ENCODE data around the gene HDGF. TPM values are rescaled to one million over a fixed set of nuclear protein-coding genes. Genes with fewer than 3 reads are reported as not detected.
A peak's percentile ranks its signal among the peaks of the same experiment; 100 is the strongest.

The HDGF gene
- total RNA-seq, 2 donors from 2014 or later = 215 to 438 TPM

DNA sequence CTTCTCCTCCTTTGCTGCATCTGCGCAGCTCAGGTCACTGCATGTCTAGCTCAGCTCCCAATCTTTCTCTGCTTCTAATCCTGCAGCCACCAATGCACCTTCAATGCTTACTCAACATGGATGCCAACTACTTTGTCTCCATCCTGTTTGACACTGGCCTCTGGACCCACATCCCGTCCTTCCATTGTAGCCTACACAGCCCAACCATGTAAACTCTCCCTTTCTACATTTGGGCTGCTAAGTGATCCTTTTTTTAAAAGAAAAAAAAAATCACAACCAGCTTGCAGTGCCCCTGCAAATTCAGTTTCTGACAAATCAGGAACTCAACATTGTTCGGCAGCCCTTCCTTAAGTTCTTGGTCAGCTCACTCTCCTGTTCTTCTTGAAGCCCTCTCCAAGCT, 36.6 kb downstream of the HDGF start:
- no peak for DNase-seq
- Histone ChIP-seq H3K36me3 (no peaks in the 10 kb centered on the region), H3K27me3 (no peaks in the 10 kb centered on the region), H3K9me3 (no peaks in the 10 kb centered on the region), H3K4me1 (no peaks in the 10 kb centered on the region), H3K4me3 (no peak overlapping the region), H3K9ac (ENCODE audit: low read depth in 2 of 2, low read length in 2 of 2) (no peak overlapping the region), H3K27ac (no peak overlapping the region)
- intact Hi-C loops (cut with DNase I) = loop anchor here (10.0 kb wide), 1 partner anchor 160 kb away; no protein-coding TSS in a partner anchor
- TF ChIP-seq, protein P1, sequence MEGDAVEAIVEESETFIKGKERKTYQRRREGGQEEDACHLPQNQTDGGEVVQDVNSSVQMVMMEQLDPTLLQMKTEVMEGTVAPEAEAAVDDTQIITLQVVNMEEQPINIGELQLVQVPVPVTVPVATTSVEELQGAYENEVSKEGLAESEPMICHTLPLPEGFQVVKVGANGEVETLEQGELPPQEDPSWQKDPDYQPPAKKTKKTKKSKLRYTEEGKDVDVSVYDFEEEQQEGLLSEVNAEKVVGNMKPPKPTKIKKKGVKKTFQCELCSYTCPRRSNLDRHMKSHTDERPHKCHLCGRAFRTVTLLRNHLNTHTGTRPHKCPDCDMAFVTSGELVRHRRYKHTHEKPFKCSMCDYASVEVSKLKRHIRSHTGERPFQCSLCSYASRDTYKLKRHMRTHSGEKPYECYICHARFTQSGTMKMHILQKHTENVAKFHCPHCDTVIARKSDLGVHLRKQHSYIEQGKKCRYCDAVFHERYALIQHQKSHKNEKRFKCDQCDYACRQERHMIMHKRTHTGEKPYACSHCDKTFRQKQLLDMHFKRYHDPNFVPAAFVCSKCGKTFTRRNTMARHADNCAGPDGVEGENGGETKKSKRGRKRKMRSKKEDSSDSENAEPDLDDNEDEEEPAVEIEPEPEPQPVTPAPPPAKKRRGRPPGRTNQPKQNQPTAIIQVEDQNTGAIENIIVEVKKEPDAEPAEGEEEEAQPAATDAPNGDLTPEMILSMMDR (IDR thresholded peaks at IDR 0.05) = no peak

DNA sequence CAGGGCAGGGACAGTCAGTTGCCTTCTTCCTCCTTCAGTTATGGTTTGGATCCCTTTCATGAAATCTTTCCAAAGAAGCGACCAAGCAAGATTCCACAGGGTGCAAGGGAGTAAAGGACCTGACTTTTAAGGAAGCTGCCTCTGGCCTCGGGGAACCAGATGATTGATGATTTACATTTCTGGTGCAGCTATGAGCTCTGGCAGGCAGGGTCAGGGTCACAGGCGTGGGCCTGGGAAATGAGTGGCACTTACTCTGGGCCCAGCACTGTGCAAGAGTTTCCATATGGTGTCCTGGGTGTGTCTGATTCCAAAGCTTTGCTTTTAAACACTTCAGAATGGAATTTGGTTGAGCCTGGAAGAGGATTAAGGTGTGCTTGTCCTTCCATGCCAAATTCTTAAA, 38.8 kb downstream of the HDGF start:
- H3K27ac ChIP-seq = no peak overlapping the region
- TF ChIP-seq, protein P1 (IDR thresholded peaks at IDR 0.05) = no peak
- H3K27me3 ChIP-seq = no peaks in the 10 kb centered on the region
- H3K36me3 ChIP-seq = no peaks in the 10 kb centered on the region
- no peak for DNase-seq
- no peak overlapping the region for H3K9ac ChIP-seq (ENCODE audit: low read depth in 2 of 2, low read length in 2 of 2)
- H3K4me1 ChIP-seq = no peaks in the 10 kb centered on the region
- H3K4me3 ChIP-seq = no peak overlapping the region
- intact Hi-C loops (cut with DNase I) = loop anchor here (10.0 kb wide), 1 partner anchor 162 kb away; no protein-coding TSS in a partner anchor
- no peaks in the 10 kb centered on the region for H3K9me3 ChIP-seq

DNA sequence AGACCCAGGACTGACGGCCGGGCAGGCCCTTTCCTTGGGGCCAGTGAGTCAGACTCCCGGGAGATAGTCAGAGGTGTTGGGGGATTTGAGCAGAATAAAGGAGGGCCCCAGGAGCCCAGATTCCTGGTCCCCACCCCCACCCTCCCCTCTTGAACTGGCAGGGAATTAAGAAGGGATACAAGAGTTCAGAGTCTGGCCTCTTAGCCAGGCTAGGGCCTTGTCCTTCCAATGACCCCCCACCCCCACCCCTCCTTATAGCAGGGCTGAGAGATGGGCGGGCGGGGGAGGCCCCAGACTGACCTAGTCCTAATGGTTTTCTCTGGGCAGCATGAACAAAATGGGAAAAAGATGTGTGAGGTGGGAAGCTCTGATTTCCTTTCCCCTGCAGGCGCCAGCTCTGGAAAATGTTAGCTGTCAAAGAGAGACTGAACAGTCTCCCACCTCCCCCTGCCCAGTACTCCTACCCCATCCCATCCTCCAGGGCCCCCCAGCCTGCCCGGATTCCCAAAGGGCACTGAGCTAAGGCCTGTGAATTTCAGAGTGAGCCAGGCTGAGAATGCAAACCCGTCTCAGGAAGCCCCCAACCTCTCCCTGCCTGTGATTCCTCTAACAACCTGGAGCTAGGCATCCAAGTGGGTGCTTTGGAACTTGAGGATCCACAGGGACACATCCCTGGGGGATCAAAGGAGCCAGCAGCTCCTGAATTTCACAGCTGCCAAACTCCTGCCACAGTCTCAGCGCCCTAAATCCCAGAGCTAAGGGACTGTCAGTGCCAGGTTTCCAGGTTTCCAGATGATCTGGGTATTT, 40.3 kb downstream of the HDGF start:
- intact Hi-C loops (cut with DNase I) = loop anchor here (10.0 kb wide), 1 partner anchor 164 kb away; no protein-coding TSS in a partner anchor
- Histone ChIP-seq H3K9ac (ENCODE audit: low read depth in 2 of 2, low read length in 2 of 2) (no peak overlapping the region), H3K27ac (no peak overlapping the region), H3K4me3 (no peak overlapping the region), H3K36me3 (no peaks in the 10 kb centered on the region), H3K9me3 (no peaks in the 10 kb centered on the region), H3K27me3 (no peaks in the 10 kb centered on the region), H3K4me1 (no peaks in the 10 kb centered on the region)
- no peak for DNase-seq
- TF ChIP-seq, protein P1 (IDR thresholded peaks at IDR 0.05) = no peak

DNA sequence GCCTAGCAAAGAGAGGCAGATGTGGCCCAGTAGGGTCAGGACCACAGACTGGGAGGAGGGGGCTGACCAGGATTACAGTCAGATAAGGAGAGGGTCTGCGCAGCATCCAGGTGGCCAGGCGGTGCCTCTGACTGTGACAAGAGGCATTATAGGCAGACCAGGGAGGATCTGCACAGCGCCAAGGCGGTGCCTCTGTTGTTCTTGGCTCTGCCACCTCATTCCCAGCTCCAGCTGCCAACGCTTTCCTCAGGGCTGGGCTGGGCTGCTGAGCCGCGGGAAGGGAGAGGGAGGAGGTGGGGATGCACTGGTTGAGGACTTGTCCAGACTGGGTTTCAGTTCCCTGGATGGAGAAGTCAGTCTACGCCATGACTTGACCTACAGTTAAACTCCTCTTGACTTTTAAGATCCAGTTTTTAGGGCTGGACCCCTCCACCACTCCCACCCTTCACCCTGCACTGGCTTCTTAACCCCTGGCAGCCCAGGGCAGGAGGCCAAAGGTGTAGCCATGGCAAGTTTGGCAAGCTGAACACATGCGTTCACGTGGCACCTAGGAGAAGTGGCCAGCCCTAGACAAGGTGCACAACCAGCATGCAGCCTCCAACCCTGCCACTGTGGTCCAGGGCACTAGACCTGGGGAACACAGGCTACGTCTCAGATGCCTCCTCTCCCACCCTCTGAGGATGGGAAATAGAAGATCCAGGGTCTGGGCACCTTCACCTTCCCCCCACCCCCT, 41.6 kb downstream of the HDGF start:
- peak; percentile 73 for DNase-seq
- intact Hi-C loops (cut with DNase I) = loop anchor here (10.0 kb wide), 1 partner anchor 165 kb away; no protein-coding TSS in a partner anchor

DNA sequence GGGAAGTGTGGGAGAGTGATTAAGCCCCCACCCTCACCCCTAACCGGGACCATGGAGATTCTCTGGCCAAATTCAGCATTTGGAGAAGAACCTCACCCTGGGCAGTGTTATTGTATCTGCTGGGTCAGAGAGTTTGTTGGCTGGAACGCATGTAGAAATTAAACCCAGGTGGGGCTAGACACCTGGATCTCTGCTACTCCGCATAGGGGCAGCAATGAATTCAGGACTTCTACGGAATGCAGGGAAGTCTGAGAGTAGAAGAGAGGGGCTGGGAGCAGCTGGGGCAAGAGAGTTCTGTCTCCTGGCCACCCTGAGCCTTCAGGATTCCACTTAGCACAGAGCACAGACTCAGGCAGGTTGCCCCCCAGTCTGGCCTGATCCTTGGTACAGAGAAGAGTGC, 42.4 kb downstream of the HDGF start:
- Histone ChIP-seq H3K4me1 (peaks cover 14% of the 10 kb centered on the region), H3K4me3 (no peak overlapping the region), H3K9ac (ENCODE audit: low read depth in 2 of 2, low read length in 2 of 2) (no peak overlapping the region), H3K9me3 (no peaks in the 10 kb centered on the region), H3K27me3 (peaks cover 9% of the 10 kb centered on the region), H3K27ac (no peak overlapping the region), H3K36me3 (no peaks in the 10 kb centered on the region)
- intact Hi-C loops (cut with DNase I) = no loop called here
- TF ChIP-seq, protein P1 (IDR thresholded peaks at IDR 0.05) = no peak
- no peak for DNase-seq

More for the DNA sequence above, 41.6 kb downstream of the HDGF start:
- peaks cover 6% of the 10 kb centered on the region for H3K27me3 ChIP-seq
- no peaks in the 10 kb centered on the region for H3K36me3 ChIP-seq
- no peak overlapping the region for H3K4me3 ChIP-seq
- H3K27ac ChIP-seq = no peak overlapping the region
- H3K9ac ChIP-seq (ENCODE audit: low read depth in 2 of 2, low read length in 2 of 2) = no peak overlapping the region
- TF ChIP-seq, protein P1 (IDR thresholded peaks at IDR 0.05) = no peak
- peaks cover 13% of the 10 kb centered on the region for H3K4me1 ChIP-seq
- no peaks in the 10 kb centered on the region for H3K9me3 ChIP-seq

Data from colonic mucosa (tissue), 4 donors.